ENCODE data around the gene RPRD2. TPM values are rescaled to one million over a fixed set of nuclear protein-coding genes. Genes with fewer than 3 reads are reported as not detected.

The RPRD2 gene
- total and polyA plus RNA-seq, 9 of the 15 experiments (the other 6 are each of a cell fraction or from before 2014, with no cell fraction given), result 1.5 to 21.6 (median 7.7) TPM

GRCh38 chr1:150486966-150487762, 123.2 kb downstream of the RPRD2 start, which contains the start of gene TARS2 (continued):
- TF ChIP-seq RAD51 (IDR thresholded peaks at IDR 0.05; ENCODE audit: borderline replicate concordance, low read depth) (peak; percentile 50; the same call in 1 of the 2 replicates), SIRT6 (IDR thresholded peaks at IDR 0.05; ENCODE audit: low read depth, low read length) (no peak), SPI1 (IDR thresholded peaks at IDR 0.05; ENCODE audit: borderline replicate concordance, low read depth, low read length) (no peak), ZBTB7A (IDR thresholded peaks at IDR 0.05; ENCODE audit: borderline replicate concordance, control insufficient read depth, low read depth, low read length) (peak; percentile 71; the same call in 1 of the 2 replicates), MTA1 (IDR thresholded peaks at IDR 0.05; ENCODE audit: borderline replicate concordance) (no peak; the same call in 1 of the 2 replicates), SAFB (IDR thresholded peaks at IDR 0.05; ENCODE audit: borderline replicate concordance, low read depth, low read length) (no peak), CHD2 (IDR thresholded peaks at IDR 0.05; ENCODE audit: low read depth, low read length) (peak; percentile 81), CREB3L1 (IDR thresholded peaks at IDR 0.05; ENCODE audit: borderline replicate concordance, low read depth) (peak; percentile 88), NEUROD1 (IDR thresholded peaks at IDR 0.05; ENCODE audit: borderline replicate concordance, low read depth, low read length, partially characterized antibody) (peak; percentile 96), ZNF77 (CRISPR knock-in tag; IDR thresholded peaks at IDR 0.05) (no peak), CBFA2T3 (IDR thresholded peaks at IDR 0.05) (no peak), NR2F6 (CRISPR knock-in tag; IDR thresholded peaks at IDR 0.05) (no peak), E2F3 (CRISPR knock-in tag; IDR thresholded peaks at IDR 0.05) (no peak), NFYB (IDR thresholded peaks at IDR 0.05; ENCODE audit: extremely low read depth, insufficient read length) (peak; percentile 91), YBX1 (IDR thresholded peaks at IDR 0.05) (no peak), DMBX1 (CRISPR knock-in tag; IDR thresholded peaks at IDR 0.05; ENCODE audit: borderline replicate concordance) (no peak), CSDE1 (IDR thresholded peaks at IDR 0.05) (peak in 1 of 2 experiments; percentile 53; a peak in 1 of 4 replicates), HDAC3 (IDR thresholded peaks at IDR 0.05; ENCODE audit: borderline replicate concordance, partially characterized antibody) (peak; percentile 47)
- TF ChIP-seq, protein P1, sequence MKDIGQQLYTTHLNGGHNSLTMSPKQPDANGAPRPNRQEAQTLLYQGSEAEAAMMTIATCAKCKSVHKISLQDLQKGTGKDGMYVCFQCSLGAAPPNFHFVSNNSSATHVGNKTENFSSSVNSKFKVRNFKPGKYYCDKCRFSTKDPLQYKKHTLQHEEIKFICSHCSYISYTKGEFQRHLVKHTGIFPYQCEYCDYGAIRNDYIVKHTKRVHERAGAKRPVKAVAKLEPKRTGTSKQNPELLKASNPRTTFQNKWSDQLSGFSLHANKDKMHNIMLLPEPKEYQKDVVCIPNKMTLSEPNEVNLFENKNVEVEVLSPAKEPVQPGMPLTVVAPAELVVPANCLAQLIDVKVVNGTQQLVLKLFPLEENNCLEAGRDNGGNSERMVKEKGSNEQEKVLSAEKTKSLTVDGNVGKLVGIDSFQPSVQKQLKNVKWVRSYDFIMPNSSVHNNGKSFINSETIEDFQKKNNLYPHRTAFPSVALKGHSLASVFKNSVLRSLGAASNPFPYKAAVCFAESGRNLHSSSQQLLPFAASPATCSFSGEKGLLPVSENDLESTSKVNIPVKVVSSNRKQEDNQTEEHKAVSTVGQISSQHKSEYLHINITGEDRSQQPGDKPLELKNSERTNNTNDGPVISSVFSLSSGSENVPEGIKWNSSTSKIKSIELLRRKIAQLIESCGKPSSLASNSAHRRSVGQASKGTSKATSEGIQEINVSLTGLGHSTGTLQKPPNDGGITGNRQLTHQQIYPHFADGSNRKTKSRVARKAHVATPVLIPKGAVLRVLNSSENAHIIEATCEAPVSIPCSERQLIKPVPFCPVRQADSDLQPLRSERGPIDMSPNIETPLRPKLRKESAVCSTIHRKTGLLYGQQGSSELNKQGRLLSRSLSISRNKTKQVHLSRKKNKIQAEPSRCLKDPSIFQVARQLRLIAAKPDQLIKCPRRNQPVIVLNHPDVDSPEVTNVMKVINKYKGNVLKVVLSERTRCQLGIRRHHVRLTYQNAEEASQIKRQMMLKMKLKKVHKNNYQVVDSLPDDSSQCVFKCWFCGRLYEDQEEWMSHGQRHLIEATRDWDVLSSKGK (CRISPR knock-in tag; IDR thresholded peaks at IDR 0.05), result no peak
- TF ChIP-seq, protein P2, sequence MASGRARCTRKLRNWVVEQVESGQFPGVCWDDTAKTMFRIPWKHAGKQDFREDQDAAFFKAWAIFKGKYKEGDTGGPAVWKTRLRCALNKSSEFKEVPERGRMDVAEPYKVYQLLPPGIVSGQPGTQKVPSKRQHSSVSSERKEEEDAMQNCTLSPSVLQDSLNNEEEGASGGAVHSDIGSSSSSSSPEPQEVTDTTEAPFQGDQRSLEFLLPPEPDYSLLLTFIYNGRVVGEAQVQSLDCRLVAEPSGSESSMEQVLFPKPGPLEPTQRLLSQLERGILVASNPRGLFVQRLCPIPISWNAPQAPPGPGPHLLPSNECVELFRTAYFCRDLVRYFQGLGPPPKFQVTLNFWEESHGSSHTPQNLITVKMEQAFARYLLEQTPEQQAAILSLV (tag; IDR thresholded peaks at IDR 0.05), result no peak
- TF ChIP-seq, protein P3, sequence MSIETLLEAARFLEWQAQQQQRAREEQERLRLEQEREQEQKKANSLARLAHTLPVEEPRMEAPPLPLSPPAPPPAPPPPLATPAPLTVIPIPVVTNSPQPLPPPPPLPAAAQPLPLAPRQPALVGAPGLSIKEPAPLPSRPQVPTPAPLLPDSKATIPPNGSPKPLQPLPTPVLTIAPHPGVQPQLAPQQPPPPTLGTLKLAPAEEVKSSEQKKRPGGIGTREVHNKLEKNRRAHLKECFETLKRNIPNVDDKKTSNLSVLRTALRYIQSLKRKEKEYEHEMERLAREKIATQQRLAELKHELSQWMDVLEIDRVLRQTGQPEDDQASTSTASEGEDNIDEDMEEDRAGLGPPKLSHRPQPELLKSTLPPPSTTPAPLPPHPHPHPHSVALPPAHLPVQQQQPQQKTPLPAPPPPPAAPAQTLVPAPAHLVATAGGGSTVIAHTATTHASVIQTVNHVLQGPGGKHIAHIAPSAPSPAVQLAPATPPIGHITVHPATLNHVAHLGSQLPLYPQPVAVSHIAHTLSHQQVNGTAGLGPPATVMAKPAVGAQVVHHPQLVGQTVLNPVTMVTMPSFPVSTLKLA (conservative IDR thresholded peaks at IDR 0.05), result peak; percentile 79 to 91
